Mucosa of gallbladder (tissue), 1 donor: ENCODE results near the gene GIMAP5. TPM values are rescaled to one million over a fixed set of nuclear protein-coding genes. Genes with fewer than 3 reads are reported as not detected.

Source experiments
- DNase-seq: peaks from one replicate; pipeline ENCODE4 v3.0.0-alpha.2; 2020; ENCODE audit warnings: low spot score
- total RNA-seq: library from RNA; stranded (reverse); gene quantifications from one replicate; pipeline ENCODE4 v1.2.1, GENCODE V29; 2021
- donor health status: DM: no; HTN: no; CAD: no.

Gene GIMAP5
- total RNA-seq, 1 donor from 2014 or later, result 9.8 TPM

DNA sequence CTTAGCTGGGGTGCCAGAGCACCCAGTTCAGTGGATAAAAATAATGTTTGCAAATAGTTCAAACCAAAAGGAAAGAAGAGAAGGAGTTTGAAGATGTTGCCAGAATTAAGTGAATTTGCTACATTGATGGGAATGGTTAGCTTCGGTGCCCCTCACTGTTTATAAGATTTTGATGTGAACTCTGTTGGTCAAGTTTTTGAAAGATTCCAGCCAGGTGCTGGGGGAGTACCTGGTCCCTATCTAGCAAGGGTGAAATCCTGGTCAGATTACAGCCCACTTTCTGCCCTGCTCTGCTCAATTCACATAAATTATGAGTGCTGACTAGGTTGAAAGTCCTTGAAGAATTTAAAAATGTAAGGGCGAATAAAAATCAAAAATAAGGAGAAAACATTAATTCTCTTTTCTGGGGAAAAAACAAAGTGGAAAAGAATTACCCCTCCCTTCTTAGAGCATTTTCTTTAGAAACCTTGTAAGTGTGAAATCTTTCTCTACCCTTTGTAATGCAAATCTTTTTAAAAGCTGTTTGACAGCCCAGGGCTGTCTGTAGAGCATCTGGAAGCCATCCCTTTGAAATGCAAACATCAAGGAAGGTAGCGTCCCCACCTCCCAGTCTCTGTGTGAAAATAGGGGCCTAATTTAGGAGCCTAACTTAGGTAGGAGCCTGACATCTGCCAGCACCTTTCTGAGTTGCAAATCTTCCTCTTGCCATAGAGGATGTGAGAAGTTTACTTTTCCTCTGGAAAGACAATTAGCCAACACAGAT, 1.4 kb upstream of the GIMAP5 start:
- no peak for DNase-seq

DNA sequence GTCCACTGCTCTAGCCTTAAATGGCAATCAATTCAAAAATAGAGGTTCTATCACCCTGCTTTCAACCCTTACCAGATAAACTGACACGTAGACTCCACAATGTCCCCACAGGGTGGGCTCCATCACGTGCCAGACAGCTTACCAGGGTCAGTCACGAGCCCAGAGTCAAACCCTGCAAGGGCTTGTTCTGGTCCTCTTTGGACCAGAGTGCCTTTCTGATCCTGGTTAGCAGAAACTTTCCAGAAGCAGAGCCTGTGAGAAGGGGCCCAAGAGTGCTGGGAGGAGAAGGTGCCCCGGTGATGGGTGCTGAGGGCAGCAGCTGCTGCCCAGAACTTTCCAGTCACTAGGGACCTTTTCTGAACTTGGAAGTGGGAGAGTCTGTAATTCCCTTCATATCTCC, 354 bp upstream of the GIMAP5 start:
- no peak for DNase-seq

DNA sequence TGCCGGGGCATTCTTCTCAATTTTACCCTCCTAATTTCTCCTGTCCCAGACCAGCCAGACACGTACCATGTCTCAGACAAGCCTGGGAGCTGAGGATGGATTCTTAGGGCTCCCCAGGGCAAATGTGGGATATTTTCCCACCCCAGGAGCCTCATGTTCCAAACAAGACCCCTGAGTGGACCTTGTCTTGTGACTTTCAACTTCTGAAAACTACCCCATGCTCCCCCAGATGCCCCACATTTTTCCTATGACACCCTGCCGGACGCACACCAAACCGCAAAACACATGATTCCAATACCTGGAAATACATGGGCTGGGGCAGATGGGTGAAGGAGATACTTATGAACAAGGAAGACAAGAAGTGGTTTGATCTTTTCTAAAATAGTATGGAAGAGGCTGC, 874 bp downstream of the GIMAP5 start:
- DNase-seq, result no peak

DNA sequence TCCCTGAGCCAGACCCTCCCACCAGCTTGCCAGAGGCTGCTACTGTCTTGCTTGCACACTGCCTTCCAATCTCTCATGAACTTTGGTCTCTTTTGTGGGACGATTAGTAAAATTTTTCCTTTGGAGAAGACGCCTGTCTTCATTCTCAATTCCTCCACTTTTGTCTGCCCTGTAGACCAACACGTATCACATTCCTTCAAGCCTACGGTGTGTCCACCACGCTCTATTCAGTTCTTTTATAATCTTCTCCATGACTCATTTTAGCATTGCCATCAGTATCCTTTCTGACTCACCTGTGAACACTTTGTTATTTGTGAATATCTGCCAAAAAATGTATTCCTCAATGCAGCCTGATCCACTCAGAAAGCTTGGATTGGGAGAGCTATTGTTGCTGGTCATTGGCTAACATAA, 1.4 kb downstream of the GIMAP5 start:
- DNase-seq, result no peak

DNA sequence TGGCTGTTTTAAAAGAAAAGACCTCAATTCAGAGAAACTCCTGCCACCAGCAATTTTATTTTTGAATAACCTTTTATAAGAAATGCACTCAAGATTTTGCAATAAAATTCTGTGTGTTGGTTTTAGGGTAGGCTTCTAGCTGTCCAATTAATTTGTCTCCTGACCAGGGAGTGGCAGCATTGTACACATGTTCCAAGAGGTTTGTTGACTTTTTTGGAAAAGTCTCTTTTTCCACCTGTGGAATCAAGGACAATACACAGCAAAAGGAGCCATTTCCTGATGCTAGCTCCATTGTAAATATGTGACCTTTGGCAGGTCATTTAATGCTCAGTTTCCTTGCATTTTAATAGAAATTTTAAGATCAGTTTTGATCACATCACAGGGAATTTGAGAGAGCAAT, 1.8 kb downstream of the GIMAP5 start:
- no peak for DNase-seq

DNA sequence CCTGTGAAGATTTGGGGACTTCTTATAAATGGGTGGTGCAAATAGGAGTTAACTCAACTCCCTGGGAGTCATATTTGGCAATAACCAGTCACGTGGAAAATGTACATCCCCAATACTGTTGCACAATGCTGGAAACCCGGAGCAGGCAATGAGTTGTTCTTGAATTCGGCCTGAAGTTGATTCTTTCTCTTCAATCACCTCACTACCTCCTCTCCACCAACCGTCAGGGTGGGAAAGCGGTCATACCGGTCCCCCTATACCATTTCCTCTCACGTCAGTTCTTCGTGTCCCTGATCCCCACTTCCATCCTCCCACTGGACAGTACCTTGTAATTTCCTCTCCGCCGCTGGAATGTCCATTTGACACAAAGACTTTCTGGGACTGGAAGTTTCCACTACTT, 2.8 kb downstream of the GIMAP5 start:
- no peak for DNase-seq

DNA sequence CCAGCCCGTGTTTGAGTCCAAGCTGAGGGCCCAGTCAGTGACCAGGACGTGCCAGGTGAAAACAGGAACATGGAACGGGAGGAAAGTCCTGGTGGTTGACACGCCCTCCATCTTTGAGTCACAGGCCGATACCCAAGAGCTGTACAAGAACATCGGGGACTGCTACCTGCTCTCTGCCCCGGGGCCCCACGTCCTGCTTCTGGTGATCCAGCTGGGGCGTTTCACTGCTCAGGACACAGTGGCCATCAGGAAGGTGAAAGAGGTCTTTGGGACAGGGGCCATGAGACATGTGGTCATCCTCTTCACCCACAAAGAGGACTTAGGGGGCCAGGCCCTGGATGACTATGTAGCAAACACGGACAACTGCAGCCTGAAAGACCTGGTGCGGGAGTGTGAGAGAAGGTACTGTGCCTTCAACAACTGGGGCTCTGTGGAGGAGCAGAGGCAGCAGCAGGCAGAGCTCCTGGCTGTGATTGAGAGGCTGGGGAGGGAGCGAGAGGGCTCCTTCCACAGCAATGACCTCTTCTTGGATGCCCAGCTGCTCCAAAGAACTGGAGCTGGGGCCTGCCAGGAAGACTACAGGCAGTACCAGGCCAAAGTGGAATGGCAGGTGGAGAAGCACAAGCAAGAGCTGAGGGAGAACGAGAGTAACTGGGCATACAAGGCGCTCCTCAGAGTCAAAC, 5.2 kb downstream of the GIMAP5 start:
- no peak for DNase-seq

DNA sequence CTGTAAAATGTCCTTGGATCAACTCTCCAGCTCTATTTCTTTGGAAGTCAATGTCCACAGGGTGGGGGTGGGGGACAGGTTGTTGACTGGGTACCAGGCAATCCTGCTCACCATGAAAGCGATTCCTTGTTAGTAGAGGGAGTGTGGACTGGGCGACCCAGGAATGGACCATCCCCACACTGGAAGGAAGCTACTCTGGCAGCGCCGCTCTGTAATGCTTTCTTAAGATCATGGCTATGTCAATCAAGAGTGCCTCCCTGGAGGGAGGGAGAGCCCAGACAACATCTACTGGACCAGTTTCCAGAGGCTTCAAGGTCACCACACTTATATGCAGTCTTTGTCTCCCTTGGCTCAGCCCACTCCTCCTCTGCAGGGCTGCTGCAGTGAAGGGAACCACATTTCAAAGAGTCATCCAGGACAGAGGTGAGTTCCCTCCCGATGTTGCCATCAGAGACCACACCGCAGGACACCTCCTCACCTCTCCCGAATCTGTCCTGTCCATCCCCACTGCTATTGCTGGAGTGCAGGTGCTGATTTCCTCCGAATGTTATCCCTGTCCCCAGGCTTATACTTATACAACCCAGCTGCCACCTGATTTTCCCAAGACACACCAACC, 6.9 kb downstream of the GIMAP5 start:
- no peak for DNase-seq

DNA sequence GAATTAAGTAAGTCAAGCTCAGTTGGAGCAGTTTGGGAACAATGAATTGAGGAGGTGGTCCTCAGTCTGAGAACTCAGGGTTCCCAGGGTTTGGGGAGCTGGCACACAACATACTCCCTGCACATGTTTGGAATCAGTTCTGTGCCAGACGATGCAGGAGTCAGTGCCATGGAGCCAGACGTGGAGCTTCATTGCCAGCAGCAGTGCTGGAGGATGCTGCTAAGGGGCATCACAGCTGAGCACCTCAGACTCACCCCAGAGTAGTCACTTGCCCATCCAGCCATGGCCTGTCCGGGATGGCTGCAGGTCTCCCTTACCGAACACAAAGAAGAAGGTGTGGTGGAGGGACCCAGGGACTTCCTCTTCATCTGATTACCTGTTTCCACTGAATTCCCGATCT, 7.9 kb downstream of the GIMAP5 start:
- DNase-seq, result no peak

DNA sequence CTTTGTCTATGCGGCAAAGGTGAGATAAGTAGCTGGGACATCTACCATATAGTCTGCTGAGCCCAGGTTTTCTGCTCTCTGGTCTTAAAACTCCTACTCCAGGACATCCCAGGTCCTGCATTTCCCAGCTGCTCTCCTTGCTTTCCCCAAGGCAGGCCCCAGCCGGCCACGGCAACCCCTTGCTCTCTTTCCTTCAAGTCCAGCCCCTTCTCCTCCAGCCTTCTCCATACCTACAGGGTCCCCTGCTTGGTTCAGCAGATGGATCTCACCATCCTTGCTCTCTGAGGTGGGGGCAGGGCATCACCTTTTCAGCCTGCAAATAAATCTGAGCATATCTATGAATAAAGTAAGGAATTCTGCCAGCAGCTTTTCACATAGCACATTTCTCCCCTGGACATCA, 8.7 kb downstream of the GIMAP5 start:
- no peak for DNase-seq

DNA sequence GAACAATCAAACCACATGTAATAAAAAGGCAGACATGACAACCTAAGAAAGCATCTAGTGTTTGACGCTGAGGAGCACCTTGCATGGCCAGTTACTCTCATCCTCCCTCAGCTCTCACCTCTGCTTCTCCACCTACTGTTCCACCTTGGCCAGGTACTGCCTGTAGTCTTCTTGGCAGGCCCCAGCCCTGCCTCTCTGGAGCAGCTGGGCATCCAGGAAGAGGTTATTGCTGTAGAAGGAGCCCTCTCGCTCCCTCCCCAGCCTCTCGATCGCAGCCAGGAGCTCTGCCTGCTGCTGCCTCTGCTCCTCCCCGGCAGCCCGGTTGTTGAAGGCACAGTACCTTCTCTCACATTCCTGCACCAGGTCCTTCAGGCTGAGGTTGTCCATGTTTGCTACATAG, 9.7 kb downstream of the GIMAP5 start:
- no peak for DNase-seq

DNA sequence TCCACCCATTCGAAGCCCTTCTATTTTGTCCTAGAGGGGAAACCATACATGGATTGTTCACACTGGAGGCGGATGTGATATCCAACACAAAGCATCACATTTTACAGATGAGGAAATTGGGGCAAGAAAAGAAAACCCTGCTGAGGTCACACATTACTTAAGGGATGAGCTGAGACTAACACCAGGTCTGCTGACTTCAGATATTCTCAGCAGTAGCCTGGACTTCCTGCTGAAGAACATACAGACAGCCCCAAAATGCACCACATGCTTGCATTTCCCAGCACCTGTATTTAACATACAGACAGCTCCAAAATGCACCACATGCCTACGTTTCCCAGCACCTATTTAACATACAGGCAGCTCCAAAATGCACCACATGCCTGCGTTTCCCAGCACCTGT, 11.2 kb downstream of the GIMAP5 start:
- no peak for DNase-seq

DNA sequence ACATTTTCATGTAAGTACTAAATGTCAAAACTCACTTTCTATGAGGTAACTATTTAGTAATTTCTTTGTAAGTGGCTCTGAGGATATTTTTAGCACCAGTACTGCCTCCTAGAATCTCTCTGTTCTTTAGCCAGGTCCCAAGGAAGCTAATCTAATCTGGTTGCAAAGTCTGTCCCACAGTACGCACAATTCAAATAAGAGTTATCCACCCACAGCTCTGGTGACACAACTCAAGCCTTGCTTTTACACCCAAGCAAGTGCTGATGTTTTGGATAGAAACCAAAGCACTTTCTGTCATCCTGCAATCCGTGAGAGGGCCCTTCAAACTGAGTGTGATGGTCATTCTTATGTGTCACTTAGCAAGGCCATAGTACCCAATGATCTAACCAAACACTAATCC, 14.5 kb downstream of the GIMAP5 start:
- no peak for DNase-seq

DNA sequence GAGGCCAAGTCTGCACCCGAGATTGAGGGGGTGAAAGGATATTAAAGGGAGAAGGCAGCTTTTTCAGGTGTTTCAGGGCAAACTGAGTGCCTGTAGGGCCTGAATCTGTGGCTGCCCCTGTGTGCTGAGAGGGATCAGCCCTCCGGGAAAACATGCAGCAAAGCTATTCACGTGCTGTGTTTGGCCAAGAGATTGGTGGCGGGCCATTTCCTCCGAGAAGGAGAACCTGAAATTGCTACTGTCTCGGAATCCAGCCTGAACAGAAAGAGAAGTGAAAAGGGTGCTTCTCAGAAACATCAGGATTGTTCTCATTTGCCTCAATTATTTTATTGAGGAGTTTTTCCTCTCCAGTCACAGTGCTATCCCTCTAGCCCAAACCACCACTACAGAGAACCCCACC, 16.0 kb downstream of the GIMAP5 start:
- no peak for DNase-seq

DNA sequence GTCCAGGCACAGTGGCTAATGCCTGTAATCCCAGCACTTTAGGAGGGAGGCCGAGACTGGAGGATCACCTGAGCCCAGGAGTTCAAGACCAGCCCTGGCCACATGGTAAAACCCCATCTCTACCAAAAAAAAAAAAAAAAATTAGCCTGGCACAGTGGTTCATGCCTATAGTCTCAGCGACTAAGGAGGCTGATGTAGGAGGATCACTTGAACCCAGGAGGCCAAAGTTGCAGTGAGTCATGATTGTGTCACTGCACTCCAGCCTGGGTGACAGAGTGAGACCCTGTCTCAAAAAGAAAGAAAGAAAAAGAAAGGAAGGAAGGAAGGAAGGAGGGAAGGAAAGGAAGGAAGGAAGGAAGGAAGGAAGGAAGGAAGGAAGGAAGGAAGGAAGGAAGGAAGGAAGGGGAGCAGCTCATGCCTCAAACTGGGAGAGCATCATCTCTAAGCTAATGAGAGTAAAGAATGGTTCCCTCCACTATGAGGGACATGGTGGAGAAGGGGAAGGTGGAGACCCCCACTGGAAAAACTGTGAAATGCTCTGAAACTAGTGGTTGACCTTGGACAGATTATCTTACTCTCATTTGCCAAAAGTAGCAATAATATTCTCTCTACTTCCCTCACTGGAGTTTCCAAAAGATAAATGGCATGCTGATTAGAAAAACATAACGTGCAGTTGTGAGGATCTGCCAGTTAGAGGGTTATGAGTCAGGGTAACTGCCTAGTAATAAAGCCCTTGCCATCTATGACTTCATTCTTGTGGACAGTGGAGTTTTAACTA, 16.8 kb downstream of the GIMAP5 start:
- DNase-seq, result no peak

DNA sequence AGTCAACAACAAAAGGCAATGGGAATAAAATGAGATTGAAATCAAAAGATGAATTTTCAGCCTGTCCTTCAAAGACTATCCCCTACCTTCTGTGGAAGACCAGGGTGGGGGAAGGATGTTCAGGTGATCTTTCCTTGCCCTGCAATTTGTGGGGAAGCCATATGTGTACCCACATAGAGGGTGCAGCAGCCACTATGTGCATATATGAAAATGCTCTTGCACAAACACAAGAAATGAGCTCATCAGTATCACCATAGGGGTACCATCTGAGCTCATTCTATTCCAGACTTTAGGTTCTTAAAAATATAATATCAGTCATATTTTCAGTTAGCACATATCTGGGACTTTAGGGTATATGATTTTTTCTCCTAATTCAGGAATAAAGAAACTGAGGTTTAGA, 17.7 kb downstream of the GIMAP5 start:
- DNase-seq, result no peak

DNA sequence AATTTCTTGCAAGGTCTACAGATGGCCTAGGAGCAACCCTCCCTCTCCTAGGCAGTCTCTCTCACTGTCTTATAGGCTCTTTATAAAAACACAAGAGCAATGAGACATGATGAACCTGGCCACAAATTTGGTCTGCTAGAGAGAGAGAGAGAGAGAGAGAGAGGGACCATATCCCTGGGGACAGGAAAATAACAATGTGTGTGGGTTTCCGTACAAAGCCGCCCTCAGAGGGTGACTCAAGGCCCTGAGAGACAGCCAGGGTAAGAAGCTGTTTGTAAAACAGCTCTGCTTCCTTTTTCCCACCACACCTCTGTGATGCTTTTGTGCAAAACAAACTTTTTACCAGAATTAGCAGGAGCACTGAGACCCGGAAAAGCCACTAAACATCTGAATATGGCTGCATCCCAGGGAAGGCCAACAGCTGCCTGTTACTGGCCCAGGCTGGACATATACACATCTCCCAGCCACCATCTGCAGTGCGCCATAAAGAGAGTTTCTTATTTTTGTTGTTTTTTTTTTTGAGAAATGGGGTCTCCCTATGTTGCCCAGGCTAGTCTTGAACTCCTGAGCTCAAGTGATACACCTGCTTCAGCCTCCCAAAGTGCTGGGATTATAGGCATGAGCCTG, 18.4 kb downstream of the GIMAP5 start:
- DNase-seq, result no peak

DNA sequence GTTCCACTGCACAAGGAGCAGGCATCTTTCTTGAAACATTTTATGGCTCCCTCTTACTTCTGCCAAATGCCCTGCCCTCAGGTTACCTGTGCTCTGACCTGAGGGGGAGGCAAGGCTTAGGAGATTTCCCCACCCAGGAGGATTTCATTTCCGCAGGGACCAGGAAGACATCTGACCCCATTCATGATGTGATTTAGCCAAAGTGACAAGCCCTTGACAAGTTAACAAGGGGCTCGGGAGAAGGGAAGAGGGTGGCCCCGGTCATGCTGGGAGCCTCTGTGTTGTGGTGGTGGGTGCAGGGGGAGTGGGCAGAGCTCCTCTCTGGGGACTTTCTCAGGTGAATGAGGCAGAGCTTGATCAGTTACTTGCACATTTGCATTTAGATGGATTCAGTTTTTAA, 18.9 kb downstream of the GIMAP5 start:
- no peak for DNase-seq

DNA sequence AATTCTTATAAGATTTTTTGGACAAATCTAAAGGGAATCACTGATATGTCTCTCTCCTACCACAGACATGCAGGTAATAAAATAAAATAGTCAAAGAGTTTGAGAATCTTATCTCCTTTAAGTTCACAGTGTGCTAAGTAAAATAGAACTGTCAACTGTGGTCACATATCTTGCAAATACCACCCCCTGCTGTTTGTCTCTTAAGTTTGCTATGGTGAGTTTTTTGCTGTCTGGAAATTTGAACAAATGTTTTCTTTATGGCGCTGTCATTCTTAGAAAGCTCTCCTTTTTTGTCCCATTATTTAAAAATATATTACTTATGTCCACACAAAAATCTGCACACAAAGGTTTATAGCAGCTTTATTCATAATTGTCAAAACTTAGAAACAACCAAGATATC, 19.6 kb downstream of the GIMAP5 start:
- DNase-seq, result no peak

DNA sequence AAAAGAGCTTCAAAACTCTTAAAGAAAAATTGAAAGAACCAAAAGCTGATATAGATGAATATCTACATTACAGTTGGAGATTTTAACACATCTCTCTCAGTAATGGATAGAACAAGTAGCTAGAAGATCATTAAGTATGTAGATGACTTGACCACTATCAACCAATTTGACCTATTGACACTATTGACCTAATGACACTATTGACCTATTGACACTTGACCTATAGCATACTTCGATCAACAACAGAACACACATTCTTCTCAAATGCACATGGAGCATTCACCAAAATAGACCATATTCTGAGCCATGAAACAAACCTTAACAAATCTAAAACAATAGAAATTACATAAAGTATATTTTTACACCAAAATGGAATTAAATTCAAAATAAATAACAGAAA, 22.3 kb downstream of the GIMAP5 start:
- DNase-seq, result no peak

DNA sequence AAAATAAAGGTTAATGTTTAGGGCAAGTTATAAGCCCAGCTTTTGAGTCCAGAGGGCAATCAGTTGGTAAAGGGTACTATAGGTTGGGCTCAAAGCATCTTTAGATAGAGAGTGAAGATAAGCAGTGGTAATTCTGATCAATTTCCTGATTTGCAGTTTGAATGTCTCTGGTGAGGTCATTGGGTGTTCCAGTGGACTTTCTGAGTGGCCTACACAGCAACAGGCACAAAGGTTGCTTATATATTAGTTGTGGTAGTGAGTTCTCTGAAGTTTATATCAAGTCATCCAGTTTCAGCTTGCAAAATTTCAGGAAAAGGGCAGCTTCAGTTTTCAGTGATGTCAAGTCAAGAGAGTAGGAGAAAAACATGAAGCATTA, 29.1 kb downstream of the GIMAP5 start:
- DNase-seq, result no peak

DNA sequence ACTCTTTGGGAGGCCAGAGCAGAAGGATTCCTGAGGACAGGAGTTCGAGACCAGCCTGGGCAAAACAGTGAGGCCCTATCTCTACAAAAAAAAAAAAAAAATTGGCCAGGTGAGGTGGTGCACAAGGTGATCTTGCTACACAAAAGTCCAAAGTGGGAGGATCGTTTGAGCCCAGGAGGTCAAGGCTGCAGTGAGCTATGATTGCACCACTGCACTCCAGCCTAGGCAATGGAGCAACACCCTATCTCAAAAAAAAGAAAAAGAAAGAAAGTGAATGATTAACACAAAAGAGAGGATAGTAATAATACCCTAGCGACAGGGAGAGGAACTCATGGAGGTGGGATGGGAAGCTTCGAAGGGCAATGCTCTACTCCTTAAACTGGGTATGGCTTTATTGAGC, 32.5 kb downstream of the GIMAP5 start:
- DNase-seq, result no peak
